Measurements from ENCODE around the gene NT5C3B. TPM values are rescaled to one million over a fixed set of nuclear protein-coding genes. Genes with fewer than 3 reads are reported as not detected.

The NT5C3B gene
- total RNA-seq, 1 donor from 2014 or later, result 106 TPM

DNA sequence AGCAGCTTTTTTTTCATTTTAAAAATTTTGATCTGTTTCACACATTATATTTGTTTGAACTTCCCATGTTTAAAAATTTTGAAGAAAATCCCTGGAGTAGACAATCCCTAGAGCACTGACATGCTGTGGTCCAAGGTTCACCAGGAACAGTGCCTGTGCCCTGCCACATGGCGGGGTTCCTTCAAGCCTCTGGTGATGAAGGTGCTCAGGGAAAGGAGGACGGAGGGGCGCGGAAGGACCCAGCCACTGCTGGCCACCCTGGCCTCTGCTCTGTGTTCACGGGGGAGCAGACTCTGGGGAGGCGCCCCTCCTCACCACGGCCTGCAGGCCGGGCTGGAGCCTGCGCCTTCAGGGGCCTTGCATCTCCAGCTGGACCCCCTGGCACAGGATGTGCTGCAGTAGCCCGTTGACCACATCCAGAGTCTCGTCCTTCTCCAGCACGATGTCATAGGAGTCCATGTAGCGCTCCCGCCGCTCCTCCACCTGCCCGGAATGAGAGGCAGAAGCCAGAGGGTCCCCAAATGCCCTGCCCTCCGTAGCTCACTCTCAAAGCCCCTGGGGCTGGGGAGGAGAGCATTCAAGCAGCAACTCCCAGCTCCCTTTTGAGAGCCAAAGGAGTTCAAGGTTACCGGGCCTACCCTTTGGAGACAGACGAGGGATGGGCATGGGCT is 10.7 kb downstream of the NT5C3B start:
- Mint-ChIP-seq H3K4me1 (peaks cover 18% of the 10 kb centered on the region), H3K4me3 (no peak overlapping the region), H3K36me3 (peaks cover 22% of the 10 kb centered on the region), H3K27ac (no peak overlapping the region), H3K27me3 (ENCODE audit: insufficient read depth, low read depth) (peaks cover 8% of the 10 kb centered on the region), H3K9me3 (no peaks in the 10 kb centered on the region)
- Histone ChIP-seq H3K4me2 (no peak overlapping the region), H3K27ac (no peak overlapping the region), H3K4me3 (no peak overlapping the region), H4K20me1 (ENCODE audit: low read depth) (peaks cover 17% of the 10 kb centered on the region), H3K27me3 (no peaks in the 10 kb centered on the region), H3K36me3 (no peaks in the 10 kb centered on the region), H3F3A (ENCODE audit: low read depth) (peaks cover 17% of the 10 kb centered on the region), H3K9me3 (ENCODE audit: low read depth) (no peaks in the 10 kb centered on the region), H3K79me2 (ENCODE audit: low read depth) (no peaks in the 10 kb centered on the region), H3K9ac (no peak overlapping the region), H2AFZ (replicated peaks) (no peak overlapping the region), H3K4me1 (peaks cover 9% of the 10 kb centered on the region)
- TF ChIP-seq EZH2phosphoT487 (IDR thresholded peaks at IDR 0.05) (no peak), EZH2 (IDR thresholded peaks at IDR 0.05) (no peak)
- TF ChIP-seq, protein P1, sequence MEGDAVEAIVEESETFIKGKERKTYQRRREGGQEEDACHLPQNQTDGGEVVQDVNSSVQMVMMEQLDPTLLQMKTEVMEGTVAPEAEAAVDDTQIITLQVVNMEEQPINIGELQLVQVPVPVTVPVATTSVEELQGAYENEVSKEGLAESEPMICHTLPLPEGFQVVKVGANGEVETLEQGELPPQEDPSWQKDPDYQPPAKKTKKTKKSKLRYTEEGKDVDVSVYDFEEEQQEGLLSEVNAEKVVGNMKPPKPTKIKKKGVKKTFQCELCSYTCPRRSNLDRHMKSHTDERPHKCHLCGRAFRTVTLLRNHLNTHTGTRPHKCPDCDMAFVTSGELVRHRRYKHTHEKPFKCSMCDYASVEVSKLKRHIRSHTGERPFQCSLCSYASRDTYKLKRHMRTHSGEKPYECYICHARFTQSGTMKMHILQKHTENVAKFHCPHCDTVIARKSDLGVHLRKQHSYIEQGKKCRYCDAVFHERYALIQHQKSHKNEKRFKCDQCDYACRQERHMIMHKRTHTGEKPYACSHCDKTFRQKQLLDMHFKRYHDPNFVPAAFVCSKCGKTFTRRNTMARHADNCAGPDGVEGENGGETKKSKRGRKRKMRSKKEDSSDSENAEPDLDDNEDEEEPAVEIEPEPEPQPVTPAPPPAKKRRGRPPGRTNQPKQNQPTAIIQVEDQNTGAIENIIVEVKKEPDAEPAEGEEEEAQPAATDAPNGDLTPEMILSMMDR (IDR thresholded peaks at IDR 0.05), result no peak
- DNase-seq (ENCODE audit: low spot score), result no peak

DNA sequence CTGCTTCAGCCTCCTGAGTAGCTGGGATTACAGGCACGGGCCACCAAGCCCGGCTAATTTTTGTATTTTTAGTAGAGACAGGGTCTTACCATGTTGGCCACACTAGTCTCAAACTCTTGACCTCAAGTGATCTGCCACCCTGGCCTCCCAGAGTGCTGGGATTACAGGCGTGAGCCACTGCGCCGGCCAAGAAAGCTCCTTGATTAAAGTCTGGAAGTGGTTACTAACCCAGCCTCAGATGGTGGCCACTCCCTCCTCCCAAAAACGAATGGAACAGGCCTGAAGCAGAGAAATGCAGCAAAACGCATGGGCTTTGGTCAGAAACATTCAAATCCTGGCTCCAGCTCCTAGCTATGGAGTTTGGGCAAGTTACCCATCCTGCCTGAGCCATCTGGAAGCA is 11.9 kb downstream of the NT5C3B start:
- Mint-ChIP-seq H3K9me3 (no peaks in the 10 kb centered on the region), H3K4me3 (no peak overlapping the region), H3K4me1 (peaks cover 18% of the 10 kb centered on the region), H3K36me3 (peaks cover 18% of the 10 kb centered on the region), H3K27ac (no peak overlapping the region), H3K27me3 (ENCODE audit: insufficient read depth, low read depth) (peaks cover 8% of the 10 kb centered on the region)
- H3K9me3 ChIP-seq (ENCODE audit: low read depth), result no peaks in the 10 kb centered on the region
- H4K20me1 ChIP-seq (ENCODE audit: low read depth), result peaks cover 17% of the 10 kb centered on the region
- H3K27ac ChIP-seq, result peak overlapping the region; percentile 37
- peaks cover 17% of the 10 kb centered on the region for H3F3A ChIP-seq (ENCODE audit: low read depth)
- no peak overlapping the region for H2AFZ ChIP-seq (replicated peaks)
- H3K4me2 ChIP-seq, result no peak overlapping the region
- TF ChIP-seq EZH2 (IDR thresholded peaks at IDR 0.05), result no peak
- TF ChIP-seq EZH2phosphoT487 (IDR thresholded peaks at IDR 0.05), result no peak
- TF ChIP-seq, protein P1 (IDR thresholded peaks at IDR 0.05), result no peak
- no peaks in the 10 kb centered on the region for H3K27me3 ChIP-seq
- H3K36me3 ChIP-seq, result no peaks in the 10 kb centered on the region
- H3K4me3 ChIP-seq, result no peak overlapping the region
- no peak overlapping the region for H3K9ac ChIP-seq
- peaks cover 16% of the 10 kb centered on the region for H3K4me1 ChIP-seq
- DNase-seq (ENCODE audit: low spot score), result no peak
- no peaks in the 10 kb centered on the region for H3K79me2 ChIP-seq (ENCODE audit: low read depth)

DNA sequence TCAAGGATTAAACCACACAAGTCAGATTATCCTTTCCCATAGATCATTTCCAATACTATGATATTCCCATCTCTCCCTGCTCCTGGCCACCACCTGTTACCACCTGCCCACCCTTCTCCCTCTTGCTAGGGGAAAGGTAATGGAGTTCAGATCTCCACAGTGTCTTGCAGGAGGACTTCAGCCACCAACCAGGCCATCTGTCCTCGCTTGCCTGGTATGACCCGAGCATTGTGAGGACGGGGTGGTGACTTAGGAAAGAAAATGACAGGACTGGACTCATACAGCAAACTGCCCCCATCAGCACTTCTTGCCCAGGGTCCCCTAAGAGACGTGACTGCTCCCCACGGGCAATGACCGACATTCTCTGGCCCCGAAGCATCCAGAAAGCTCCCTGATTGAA is 12.5 kb downstream of the NT5C3B start:
- Mint-ChIP-seq H3K27ac (peak overlapping the region; percentile 85), H3K27me3 (ENCODE audit: insufficient read depth, low read depth) (peaks cover 5% of the 10 kb centered on the region), H3K36me3 (peaks cover 14% of the 10 kb centered on the region), H3K4me3 (no peak overlapping the region), H3K4me1 (peaks cover 18% of the 10 kb centered on the region), H3K9me3 (no peaks in the 10 kb centered on the region)
- H3K36me3 ChIP-seq, result no peaks in the 10 kb centered on the region
- peaks cover 19% of the 10 kb centered on the region for H3K4me1 ChIP-seq
- peak overlapping the region; percentile 37 for H3K27ac ChIP-seq
- H3K4me2 ChIP-seq, result peak overlapping the region; percentile 13
- H4K20me1 ChIP-seq (ENCODE audit: low read depth), result peaks cover 17% of the 10 kb centered on the region
- H3K27me3 ChIP-seq, result no peaks in the 10 kb centered on the region
- H3K4me3 ChIP-seq, result no peak overlapping the region
- H3F3A ChIP-seq (ENCODE audit: low read depth), result peaks cover 17% of the 10 kb centered on the region
- H3K9ac ChIP-seq, result no peak overlapping the region
- H3K79me2 ChIP-seq (ENCODE audit: low read depth), result no peaks in the 10 kb centered on the region
- no peak for DNase-seq (ENCODE audit: low spot score)
- H2AFZ ChIP-seq (replicated peaks), result no peak overlapping the region
- no peaks in the 10 kb centered on the region for H3K9me3 ChIP-seq (ENCODE audit: low read depth)
- TF ChIP-seq, protein P1 (IDR thresholded peaks at IDR 0.05), result no peak
- no peak for TF ChIP-seq EZH2phosphoT487 (IDR thresholded peaks at IDR 0.05)
- no peak for TF ChIP-seq EZH2 (IDR thresholded peaks at IDR 0.05)

All from neural progenitor cell (in vitro differentiated cells).